Esophagus muscularis mucosa (tissue), 3 donors: Measurements from ENCODE around the gene RNF14.

Experiments
- POLR2A ChIP-seq: fragments of 450-650 bp; IDR thresholded peaks from one replicate; pipeline ENCODE4 v1.6.1; 2017; ENCODE audit warnings: antibody characterized with exemption, moderate library complexity, mild to moderate bottlenecking, low read depth
- POLR2AphosphoS5 ChIP-seq, 2 donors: sonication (generic); formaldehyde crosslinking; IDR thresholded peaks; one replicate each; pipeline ENCODE4 v1.6.1; 2017; ENCODE audit warnings: antibody characterized with exemption in 2 of 2
- TF ChIP-seq, protein P1 (sequence below), 3 experiments: fragments of 200-600 bp in 2 of 3; fragments of 450-650 bp in 1 of 3; sonication (generic) in 2 of 3; IDR thresholded peaks; one replicate each; pipeline ENCODE4 v1.5.1; 2017 to 2019; ENCODE audit warnings: antibody characterized with exemption in 3 of 3, mild to moderate bottlenecking in 2 of 3, moderate library complexity in 1 of 3

DNA sequence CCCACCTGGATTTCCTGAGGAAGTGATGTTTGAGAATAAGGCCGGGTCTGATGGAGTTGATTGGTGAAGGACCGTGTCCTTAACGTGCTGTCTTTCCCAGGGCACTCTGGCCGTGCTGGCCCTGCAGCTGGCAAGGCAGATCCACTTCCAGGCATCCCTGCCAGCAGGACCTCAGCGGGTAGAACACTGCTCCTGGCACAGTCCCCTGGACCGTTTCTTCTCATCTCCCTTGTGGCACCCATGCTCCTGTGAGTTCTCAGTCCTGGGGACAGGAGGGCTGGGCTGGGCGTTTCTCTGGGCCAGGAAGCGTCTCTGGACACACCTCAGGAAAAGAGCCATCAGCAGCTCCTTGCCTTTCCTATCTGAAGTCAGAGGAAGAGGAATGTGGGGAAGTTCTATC is 40.9 kb upstream of the RNF14 start:
- TF ChIP-seq, protein P1, sequence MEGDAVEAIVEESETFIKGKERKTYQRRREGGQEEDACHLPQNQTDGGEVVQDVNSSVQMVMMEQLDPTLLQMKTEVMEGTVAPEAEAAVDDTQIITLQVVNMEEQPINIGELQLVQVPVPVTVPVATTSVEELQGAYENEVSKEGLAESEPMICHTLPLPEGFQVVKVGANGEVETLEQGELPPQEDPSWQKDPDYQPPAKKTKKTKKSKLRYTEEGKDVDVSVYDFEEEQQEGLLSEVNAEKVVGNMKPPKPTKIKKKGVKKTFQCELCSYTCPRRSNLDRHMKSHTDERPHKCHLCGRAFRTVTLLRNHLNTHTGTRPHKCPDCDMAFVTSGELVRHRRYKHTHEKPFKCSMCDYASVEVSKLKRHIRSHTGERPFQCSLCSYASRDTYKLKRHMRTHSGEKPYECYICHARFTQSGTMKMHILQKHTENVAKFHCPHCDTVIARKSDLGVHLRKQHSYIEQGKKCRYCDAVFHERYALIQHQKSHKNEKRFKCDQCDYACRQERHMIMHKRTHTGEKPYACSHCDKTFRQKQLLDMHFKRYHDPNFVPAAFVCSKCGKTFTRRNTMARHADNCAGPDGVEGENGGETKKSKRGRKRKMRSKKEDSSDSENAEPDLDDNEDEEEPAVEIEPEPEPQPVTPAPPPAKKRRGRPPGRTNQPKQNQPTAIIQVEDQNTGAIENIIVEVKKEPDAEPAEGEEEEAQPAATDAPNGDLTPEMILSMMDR (IDR thresholded peaks at IDR 0.05): no peak
- no peak for TF ChIP-seq POLR2AphosphoS5 (IDR thresholded peaks at IDR 0.05)
- no peak for TF ChIP-seq POLR2A
